Measurements from ENCODE around the gene YWHAG.

- no peak for TF ChIP-seq EZH2phosphoT487 (IDR thresholded peaks at IDR 0.05; ENCODE audit: borderline replicate concordance)
- no peak for TF ChIP-seq CTCF (conservative IDR thresholded peaks at IDR 0.05; ENCODE audit: low read length)
These were observed 26.7 kb downstream of the YWHAG start for GRCh38 chr7:76332078-76332477.
